Neural cell (in vitro differentiated cells): ENCODE results near the gene COPB2.

Source experiments
- EP300 ChIP-seq: fragments of 450-650 bp; conservative IDR thresholded peaks from 2 replicates; pipeline ENCODE4 v1.6.1; 2014; ENCODE audit warnings: antibody characterized with exemption, mild to moderate bottlenecking, moderate library complexity; ENCODE audit not compliant: poor library complexity, severe bottlenecking
- EZH2 ChIP-seq: fragments of 200-600, 300-800 bp; shearing (Covaris generic), sonication (generic); IDR thresholded peaks from 2 replicates; pipeline ENCODE4 v1.6.1; 2014; ENCODE audit warnings: antibody characterized with exemption, low read length, borderline replicate concordance, mild to moderate bottlenecking; ENCODE audit not compliant: insufficient read depth, poor library complexity, severe bottlenecking
- MXI1 ChIP-seq: fragments of 450-650 bp; conservative IDR thresholded peaks from 2 replicates; pipeline ENCODE4 v1.6.1; 2014; ENCODE audit warnings: antibody characterized with exemption, mild to moderate bottlenecking; ENCODE audit not compliant: poor library complexity, severe bottlenecking
- POLR2AphosphoS5 ChIP-seq: IDR thresholded peaks from 2 replicates; pipeline ENCODE4 v1.6.1; 2012
- SMC3 ChIP-seq: fragments of 450-650 bp; conservative IDR thresholded peaks from 2 replicates; pipeline ENCODE4 v1.6.1; 2014; ENCODE audit warnings: antibody characterized with exemption, mild to moderate bottlenecking, moderate library complexity; ENCODE audit not compliant: poor library complexity
- TAF1 ChIP-seq: IDR thresholded peaks from 2 replicates; pipeline ENCODE4 v1.6.1; 2012; ENCODE audit warnings: low read depth
- TF ChIP-seq, protein P1 (sequence below): fragments of 450-650 bp; IDR thresholded peaks from 2 replicates; pipeline ENCODE4 v1.5.1; 2014; ENCODE audit warnings: antibody characterized with exemption, mild to moderate bottlenecking, moderate library complexity; ENCODE audit not compliant: poor library complexity, severe bottlenecking
- TF ChIP-seq, protein P2 (sequence below): IDR thresholded peaks from 2 replicates; pipeline ENCODE4 v1.6.1; 2012; ENCODE audit warnings: borderline replicate concordance

DNA sequence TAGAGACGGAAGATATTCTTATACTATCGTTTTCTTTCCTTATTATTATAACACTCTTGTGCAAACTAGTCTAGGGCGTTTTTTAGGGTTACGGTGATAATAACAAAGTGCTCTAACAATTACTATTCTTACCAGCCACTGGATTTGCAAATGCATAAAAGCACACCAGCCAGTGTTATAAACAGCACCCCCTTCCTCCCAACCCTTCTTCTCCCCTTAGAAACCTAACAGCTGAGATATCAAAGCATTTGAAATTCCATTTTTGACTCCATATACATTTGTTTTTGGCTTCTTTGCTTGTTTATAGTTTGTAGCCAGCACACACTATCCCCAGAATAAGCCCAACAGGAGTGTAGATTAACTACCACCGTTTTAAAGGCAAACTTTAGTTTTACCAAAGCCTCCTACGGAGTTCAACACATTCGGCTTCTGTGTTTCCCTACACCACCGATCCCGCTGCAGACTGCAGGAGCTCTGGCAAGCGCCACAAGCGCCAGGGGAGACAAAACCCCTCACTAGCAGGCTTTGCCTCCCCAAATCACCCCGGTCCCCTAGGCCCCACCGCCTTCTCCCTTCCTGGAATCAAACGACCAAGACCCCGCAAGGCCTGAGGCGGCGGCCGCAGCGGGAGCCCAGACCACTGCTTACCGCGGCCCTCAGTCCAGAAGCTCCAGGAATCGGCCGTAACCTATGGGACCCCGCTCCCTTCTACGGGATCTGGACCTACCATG lies 461 bp downstream of the COPB2 start:
- TF ChIP-seq, protein P1, sequence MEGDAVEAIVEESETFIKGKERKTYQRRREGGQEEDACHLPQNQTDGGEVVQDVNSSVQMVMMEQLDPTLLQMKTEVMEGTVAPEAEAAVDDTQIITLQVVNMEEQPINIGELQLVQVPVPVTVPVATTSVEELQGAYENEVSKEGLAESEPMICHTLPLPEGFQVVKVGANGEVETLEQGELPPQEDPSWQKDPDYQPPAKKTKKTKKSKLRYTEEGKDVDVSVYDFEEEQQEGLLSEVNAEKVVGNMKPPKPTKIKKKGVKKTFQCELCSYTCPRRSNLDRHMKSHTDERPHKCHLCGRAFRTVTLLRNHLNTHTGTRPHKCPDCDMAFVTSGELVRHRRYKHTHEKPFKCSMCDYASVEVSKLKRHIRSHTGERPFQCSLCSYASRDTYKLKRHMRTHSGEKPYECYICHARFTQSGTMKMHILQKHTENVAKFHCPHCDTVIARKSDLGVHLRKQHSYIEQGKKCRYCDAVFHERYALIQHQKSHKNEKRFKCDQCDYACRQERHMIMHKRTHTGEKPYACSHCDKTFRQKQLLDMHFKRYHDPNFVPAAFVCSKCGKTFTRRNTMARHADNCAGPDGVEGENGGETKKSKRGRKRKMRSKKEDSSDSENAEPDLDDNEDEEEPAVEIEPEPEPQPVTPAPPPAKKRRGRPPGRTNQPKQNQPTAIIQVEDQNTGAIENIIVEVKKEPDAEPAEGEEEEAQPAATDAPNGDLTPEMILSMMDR: no peak
- TF ChIP-seq EP300 (no peak), POLR2AphosphoS5 (no peak), TAF1 (no peak), EZH2 (no peak), MXI1 (peak; percentile 53), SMC3 (no peak)
- TF ChIP-seq, protein P2, sequence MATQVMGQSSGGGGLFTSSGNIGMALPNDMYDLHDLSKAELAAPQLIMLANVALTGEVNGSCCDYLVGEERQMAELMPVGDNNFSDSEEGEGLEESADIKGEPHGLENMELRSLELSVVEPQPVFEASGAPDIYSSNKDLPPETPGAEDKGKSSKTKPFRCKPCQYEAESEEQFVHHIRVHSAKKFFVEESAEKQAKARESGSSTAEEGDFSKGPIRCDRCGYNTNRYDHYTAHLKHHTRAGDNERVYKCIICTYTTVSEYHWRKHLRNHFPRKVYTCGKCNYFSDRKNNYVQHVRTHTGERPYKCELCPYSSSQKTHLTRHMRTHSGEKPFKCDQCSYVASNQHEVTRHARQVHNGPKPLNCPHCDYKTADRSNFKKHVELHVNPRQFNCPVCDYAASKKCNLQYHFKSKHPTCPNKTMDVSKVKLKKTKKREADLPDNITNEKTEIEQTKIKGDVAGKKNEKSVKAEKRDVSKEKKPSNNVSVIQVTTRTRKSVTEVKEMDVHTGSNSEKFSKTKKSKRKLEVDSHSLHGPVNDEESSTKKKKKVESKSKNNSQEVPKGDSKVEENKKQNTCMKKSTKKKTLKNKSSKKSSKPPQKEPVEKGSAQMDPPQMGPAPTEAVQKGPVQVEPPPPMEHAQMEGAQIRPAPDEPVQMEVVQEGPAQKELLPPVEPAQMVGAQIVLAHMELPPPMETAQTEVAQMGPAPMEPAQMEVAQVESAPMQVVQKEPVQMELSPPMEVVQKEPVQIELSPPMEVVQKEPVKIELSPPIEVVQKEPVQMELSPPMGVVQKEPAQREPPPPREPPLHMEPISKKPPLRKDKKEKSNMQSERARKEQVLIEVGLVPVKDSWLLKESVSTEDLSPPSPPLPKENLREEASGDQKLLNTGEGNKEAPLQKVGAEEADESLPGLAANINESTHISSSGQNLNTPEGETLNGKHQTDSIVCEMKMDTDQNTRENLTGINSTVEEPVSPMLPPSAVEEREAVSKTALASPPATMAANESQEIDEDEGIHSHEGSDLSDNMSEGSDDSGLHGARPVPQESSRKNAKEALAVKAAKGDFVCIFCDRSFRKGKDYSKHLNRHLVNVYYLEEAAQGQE: no peak
